GM12892 (cell line): Measurements from ENCODE around the gene COX10.

Experiments
- DNase-seq: peaks from one replicate; pipeline ENCODE4 v3.0.0; 2011; ENCODE audit not compliant: insufficient read length
- FAIRE-seq: peaks from 2 replicates; lab custom pipeline; 2011; peaks lifted over from hg19 to GRCh38; lab: Jason Lieb, UNC
- POLR2A ChIP-seq: IDR thresholded peaks from 2 replicates; pipeline ENCODE4 v1.6.1; 2011; ENCODE audit warnings: low read depth, low read length, control low read depth
- POLR2AphosphoS5 ChIP-seq: IDR thresholded peaks from 2 replicates; pipeline ENCODE4 v1.6.1; 2011; ENCODE audit warnings: low read depth, low read length, control low read depth
- TAF1 ChIP-seq: IDR thresholded peaks from 2 replicates; pipeline ENCODE4 v1.6.1; 2011; ENCODE audit warnings: low read depth, mild to moderate bottlenecking, control low read depth, low read length, borderline replicate concordance

The COX10 gene

DNA sequence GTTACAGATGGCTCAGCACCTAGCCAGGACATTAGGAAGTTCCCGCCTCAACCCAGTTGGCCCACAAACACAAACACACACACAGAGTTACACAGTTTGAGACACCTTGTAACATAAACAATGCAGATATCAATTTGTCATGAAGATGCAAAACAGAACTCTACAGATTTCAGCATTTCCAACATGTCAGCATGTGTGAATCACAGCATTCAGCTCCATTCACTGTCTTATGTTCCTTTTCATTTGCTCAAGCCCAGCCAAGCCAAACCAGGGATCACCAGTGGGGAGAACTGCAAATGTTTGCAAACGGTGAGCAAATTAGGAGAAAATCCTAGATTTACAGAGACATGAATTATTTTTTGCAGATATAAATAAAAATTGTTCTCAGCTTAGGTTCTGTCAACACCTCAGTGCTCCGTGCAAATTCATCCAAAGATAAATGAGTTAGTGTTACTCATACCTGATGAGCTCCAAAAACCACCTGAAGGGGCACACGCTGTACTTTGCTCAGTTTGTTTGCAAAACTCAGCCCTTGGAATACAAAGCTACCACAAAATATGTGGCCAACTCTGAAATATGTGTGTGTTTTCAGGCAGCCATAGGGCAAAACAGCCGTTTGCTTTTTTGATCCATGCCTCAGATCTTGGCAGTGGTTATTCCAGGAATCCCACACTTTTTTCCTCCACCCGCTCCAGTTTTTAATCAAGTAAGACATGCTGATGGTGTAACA, 16.3 kb upstream of the COX10 start:
- DNase-seq = no peak
- TF ChIP-seq TAF1 = no peak
- no peak for TF ChIP-seq POLR2A
- TF ChIP-seq POLR2AphosphoS5 = no peak
- no peak for FAIRE-seq

DNA sequence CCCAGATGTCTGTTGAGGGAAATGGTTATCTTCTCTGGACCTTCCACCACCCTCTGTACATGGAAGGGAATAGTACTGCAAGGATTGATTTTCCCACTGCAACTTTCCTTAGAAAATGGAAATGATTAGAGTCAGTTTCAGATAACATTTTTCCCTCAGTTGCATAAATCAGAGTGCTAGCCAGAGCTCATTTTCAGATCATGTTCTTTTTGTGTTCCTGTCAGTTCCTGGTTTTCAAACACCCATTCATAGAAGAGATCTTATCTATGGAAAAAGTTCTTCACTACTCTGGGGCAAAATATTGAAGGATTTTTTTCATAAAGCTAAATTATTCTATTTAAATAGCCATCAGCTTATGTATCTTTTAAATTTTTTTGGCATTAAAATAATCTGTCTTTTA, 11.7 kb upstream of the COX10 start:
- DNase-seq (no peak), FAIRE-seq (no peak)
- TF ChIP-seq POLR2AphosphoS5 = no peak
- no peak for TF ChIP-seq POLR2A
- TF ChIP-seq TAF1 = no peak

DNA sequence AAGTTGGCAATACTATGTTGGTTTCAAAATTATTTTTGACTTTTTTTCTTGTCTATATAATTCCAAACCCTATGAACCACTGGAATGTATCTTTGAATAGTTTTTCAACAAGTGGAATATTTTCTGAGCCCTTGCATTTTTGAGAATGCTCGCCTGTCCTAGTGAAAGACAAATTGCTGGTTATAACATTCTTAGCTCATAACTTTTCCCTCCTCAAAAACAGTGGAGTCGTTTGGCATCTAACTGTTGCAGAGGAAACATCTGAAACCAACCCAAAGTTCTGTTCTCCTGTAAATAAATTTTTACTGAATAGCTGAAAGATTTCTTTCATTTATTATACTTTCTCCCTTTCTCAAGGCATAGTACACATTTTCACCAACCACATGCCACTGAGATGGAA, 11.3 kb upstream of the COX10 start:
- no peak for DNase-seq
- TF ChIP-seq POLR2A = no peak
- no peak for TF ChIP-seq TAF1
- TF ChIP-seq POLR2AphosphoS5 = no peak
- FAIRE-seq = no peak

DNA sequence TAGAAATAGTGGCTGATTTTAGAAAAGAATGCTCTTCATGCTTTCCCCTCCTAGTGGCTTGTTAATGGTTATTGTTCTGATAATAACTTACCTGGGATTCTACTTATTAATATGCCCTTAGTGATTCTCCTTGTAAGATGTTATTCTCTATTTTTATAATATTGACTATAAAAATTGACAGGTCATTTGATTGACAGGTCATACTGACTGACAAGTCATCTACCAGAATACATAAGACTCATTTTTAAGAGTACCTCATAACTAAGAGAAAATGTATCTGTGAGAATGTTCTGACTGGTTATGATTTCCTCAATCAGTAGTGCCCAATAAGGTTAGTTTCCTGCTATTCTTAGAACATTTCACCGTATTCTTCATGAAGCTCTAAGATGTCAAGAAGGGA, 8.6 kb upstream of the COX10 start:
- FAIRE-seq (no peak), DNase-seq (no peak)
- TF ChIP-seq POLR2A (no peak), TAF1 (no peak), POLR2AphosphoS5 (no peak)

DNA sequence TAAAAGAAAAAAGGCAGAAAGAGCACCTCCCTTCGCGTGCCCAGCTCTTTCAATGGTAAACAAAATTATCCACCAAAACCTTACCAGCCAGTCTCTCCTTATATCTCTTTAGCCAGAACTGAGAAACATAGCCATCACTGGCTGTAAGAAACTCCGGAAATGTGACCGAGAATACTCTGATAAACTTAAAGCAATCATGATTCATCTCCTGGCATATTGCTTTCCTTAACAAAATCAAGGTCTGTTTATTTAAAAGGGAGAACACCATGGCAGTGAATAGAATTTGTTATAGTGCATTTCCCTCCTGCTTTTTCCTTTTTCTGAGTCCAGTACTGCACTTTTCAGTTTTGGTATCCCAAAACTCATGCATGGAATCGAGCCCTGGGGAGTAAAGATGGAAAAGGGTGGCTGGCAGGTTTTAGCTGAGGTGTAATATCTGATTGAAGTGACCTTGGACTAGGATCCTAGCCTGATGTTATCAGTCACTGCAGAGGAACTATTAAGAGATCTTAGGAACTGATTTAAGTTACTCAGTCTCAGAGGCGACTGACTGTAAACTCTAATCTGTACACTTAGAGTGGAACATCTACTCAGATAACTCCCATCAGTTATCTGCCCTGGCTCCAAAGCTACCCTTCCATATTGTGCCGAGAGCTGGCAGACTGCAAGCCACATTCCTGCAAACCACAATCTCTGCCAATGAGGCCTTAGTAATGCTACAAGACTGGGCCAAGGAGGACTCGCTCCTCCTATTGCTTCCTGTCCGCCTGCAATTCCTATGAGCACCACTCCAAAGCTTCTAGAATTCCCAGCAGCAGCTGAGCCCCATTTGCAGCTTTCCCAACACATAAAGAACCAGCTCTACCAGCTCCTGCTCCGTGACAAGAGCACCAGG, 7.4 kb upstream of the COX10 start:
- no peak for FAIRE-seq
- no peak for DNase-seq

DNA sequence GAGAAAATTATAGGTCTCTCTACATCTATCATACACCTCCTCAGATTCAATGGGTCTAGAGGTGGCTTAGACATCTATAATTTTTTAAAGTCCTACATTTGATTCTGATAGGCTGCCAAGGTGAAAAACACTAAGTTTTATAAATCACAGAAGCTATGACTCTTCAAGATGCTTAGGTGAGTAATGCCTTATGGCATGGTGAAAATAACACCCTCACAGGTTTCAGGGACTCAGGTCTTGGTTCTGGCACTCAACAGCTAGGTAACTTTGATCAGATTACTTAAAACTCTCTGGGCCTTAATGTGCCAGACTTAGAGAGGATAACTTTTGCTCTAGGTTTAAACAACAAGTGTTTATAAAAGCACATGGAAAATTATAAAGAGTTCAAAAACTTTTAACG, 2.0 kb upstream of the COX10 start:
- TF ChIP-seq POLR2A (no peak), POLR2AphosphoS5 (no peak), TAF1 (no peak)
- no peak for DNase-seq
- no peak for FAIRE-seq

More for the DNA sequence above, 7.4 kb upstream of the COX10 start:
- TF ChIP-seq TAF1 (no peak), POLR2AphosphoS5 (no peak), POLR2A (no peak)

DNA sequence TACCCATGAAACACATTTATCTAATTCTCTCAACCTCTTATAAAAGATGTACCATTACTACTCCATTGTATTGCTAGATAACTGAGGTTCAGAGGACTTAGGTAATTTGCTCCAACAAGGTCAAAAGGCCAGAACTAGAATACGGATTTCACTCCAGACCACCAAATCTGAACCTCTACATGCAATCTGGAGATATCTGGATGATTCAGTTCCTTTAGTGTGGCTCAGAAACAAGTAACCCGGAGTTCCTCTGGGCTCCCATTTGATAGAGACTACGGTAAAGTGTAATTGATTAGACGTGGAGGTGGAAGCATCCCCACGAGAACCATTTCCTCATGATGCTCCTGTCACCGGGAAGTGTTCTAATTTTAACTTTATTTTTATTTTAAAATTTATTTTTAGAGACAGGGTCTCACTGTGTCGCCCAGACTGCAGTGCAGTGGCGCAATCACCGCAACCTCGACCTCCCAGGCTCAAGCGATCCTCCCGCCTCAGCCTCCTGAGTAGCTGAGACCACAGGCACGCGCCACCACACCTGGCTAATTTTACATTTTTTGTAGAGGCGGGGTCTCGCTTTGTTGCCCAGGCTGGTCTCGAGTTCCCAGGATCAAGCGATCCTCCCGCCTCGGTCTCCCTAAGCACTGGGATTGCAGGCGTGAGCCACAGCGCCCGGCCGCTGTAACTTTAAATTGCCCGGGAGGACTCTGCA, 608 bp upstream of the COX10 start:
- no peak for DNase-seq
- TF ChIP-seq TAF1 = no peak
- FAIRE-seq = no peak

DNA sequence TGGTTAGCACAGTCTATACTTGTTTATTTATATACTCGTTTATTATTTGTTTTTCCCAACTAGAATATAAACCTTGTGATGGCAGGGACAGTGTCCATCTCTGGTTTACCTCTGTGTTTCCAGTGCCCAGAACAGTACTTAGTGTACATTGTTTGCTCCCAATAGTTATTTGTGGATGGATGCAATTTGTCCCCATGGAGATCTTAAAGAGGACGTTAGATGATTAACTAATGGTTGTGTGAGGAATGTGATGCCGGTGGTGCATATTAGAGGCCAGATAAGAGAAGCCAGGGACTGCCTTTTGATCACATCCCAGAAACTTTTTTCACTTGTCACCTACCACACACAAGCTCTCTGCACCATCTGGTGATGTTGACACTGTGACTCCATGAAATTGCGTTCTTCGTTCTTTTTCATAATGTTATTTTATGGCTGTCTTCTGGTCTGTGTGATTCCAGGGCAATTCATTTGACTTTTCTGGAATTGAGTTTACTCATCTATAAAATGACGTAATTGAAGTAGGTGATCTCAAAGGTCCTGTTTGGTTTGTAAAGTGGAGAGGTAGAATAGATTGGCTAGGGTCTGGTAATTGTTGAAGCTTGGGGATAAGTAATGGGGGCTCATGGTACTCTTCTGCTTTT, 1.2 kb downstream of the COX10 start:
- TF ChIP-seq TAF1 (no peak), POLR2A (no peak)
- DNase-seq = no peak
- FAIRE-seq = peak; percentile 30

DNA sequence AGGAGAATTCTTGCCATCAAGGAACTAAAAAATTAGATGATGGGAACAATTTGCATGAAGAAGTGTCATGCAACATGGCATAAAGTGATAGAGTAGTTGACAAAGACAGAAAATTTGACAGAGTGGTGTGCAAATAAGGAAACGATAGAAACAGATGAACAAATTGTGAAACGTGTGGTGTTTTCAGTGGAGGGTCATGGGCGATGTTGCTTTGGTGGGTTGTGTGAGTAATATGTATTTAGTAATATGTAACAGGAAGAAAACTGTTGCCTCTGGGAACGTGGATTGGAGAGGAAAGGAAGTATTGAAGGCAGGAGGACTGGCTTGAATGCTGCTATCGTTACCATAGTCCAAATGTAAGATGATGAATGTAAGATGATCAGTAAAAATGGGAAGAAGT, 3.6 kb downstream of the COX10 start:
- DNase-seq (no peak), FAIRE-seq (no peak)
- TF ChIP-seq TAF1 (no peak), POLR2A (no peak), POLR2AphosphoS5 (no peak)

DNA sequence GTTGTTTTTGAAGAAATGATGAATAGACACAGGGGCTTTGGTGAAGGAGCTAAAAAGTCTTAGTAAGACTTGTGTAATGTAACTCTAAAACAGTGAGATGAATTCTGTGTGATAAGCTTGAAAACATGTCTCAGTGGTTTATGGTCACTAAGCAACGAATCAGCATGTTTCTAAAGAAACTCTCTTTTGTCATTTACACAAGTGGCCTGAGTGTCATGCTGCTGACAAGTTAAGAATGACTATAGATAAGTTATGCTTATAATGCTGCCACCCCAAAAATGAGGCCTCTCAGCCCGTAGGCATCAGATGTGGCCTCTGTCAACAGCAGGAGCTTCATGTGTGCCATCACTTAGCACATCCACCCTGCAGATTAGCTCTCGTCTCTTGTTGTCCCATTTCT, 8.7 kb downstream of the COX10 start:
- TF ChIP-seq TAF1 (no peak), POLR2A (no peak), POLR2AphosphoS5 (no peak)
- FAIRE-seq (no peak), DNase-seq (no peak)

DNA sequence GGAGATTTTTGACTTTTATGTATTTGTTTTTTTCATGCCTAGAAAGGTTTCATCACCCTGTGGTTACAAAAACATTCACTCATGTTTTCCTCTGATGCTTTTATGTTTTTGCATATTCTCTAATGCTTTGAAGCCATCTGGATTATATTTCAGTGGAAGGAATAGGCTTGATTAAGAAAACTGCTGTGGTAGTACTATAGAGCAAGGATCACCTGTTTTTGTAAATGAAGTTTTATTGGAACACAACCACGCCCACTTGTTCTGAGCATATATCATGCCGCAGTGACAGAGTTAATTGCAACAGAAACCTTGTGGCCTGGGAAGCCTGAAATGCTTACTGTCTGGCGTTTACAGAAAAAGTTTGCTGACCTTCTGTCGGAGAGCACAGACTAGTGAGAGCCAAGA, 11.5 kb downstream of the COX10 start:
- TF ChIP-seq POLR2AphosphoS5 = no peak
- TF ChIP-seq TAF1 = no peak
- no peak for TF ChIP-seq POLR2A
- no peak for FAIRE-seq
- DNase-seq = no peak
